HepG2 (cell line): Measurements from ENCODE around the gene SERPINF2. TPM values are rescaled to one million over a fixed set of nuclear protein-coding genes. Genes with fewer than 3 reads are reported as not detected.

Source experiments
- CBX1 ChIP-seq: IDR thresholded peaks from one replicate; pipeline ENCODE4 v1.6.1; 2016; ENCODE audit warnings: antibody characterized with exemption, low read depth
- CCAR2 ChIP-seq: fragments of 200-400 bp; formaldehyde crosslinking; optimal IDR thresholded peaks from 2 replicates; pipeline ENCODE3; 2018; ENCODE audit warnings: low read depth, mild to moderate bottlenecking, low read length, moderate library complexity
- CREBL2 ChIP-seq: sonication (generic); formaldehyde crosslinking; IDR thresholded peaks from 2 replicates; pipeline ENCODE4 v1.8.1; 2023; ENCODE audit warnings: missing genetic modification reagents, mild to moderate bottlenecking, borderline replicate concordance
- EHMT2 ChIP-seq: fragments of 200-600 bp; sonication (generic); IDR thresholded peaks from 2 replicates; pipeline ENCODE4 v1.7.0; 2017; ENCODE audit warnings: antibody characterized with exemption, low read depth, low read length, borderline replicate concordance
- FIP1L1 ChIP-seq: fragments of 200-400 bp; formaldehyde crosslinking; IDR thresholded peaks from 2 replicates; pipeline ENCODE4 v1.6.1; 2018; ENCODE audit warnings: low read depth, mild to moderate bottlenecking, low read length, moderate library complexity, borderline replicate concordance; ENCODE audit not compliant: insufficient read depth
- GLI4 ChIP-seq: sonication (generic); formaldehyde crosslinking; IDR thresholded peaks from 2 replicates; pipeline ENCODE4 v1.5.1; 2020; ENCODE audit warnings: missing genetic modification reagents, mild to moderate bottlenecking, moderate library complexity, borderline replicate concordance
- HDAC1 ChIP-seq: sonication (generic); formaldehyde crosslinking; IDR thresholded peaks from 2 replicates; pipeline ENCODE4 v1.5.1; 2020; ENCODE audit warnings: mild to moderate bottlenecking, missing genetic modification reagents
- KLF15 ChIP-seq: sonication (generic); formaldehyde crosslinking; IDR thresholded peaks from 2 replicates; pipeline ENCODE4 v1.8.1; 2023; ENCODE audit warnings: borderline replicate concordance, mild to moderate bottlenecking, inconsistent platforms, missing genetic modification reagents, mixed read lengths
- MTA3 ChIP-seq: sonication (generic); formaldehyde crosslinking; IDR thresholded peaks from 2 replicates; pipeline ENCODE4 v1.4.0; 2020; ENCODE audit warnings: missing genetic modification reagents
- PHF21A ChIP-seq: sonication (generic); formaldehyde crosslinking; IDR thresholded peaks from 2 replicates; pipeline ENCODE4 v1.5.0; 2020; ENCODE audit warnings: mild to moderate bottlenecking, missing genetic modification reagents
- SP140L ChIP-seq: sonication (generic); formaldehyde crosslinking; IDR thresholded peaks from 2 replicates; pipeline ENCODE4 v1.4.0; 2020; ENCODE audit warnings: missing genetic modification reagents, borderline replicate concordance
- ZBTB39 ChIP-seq: sonication (generic); formaldehyde crosslinking; IDR thresholded peaks from 2 replicates; pipeline ENCODE4 v1.5.0; 2020; ENCODE audit warnings: missing genetic modification reagents
- ZKSCAN8 ChIP-seq: IDR thresholded peaks from 2 replicates; pipeline ENCODE4 v1.6.1; 2016; ENCODE audit warnings: borderline replicate concordance, missing genetic modification reagents, missing compliant biosample characterization
- ZNF138 ChIP-seq: sonication (generic); formaldehyde crosslinking; IDR thresholded peaks from 2 replicates; pipeline ENCODE4 v1.5.0; 2020; ENCODE audit warnings: mild to moderate bottlenecking, low read depth, missing genetic modification reagents
- ZNF160 ChIP-seq: sonication (generic); formaldehyde crosslinking; IDR thresholded peaks from 2 replicates; pipeline ENCODE4 v1.8.0; 2022; ENCODE audit warnings: mild to moderate bottlenecking, inconsistent platforms, missing genetic modification reagents
- ZNF367 ChIP-seq: sonication (generic); formaldehyde crosslinking; IDR thresholded peaks from 2 replicates; pipeline ENCODE4 v1.4.0; 2020; ENCODE audit warnings: missing genetic modification reagents, borderline replicate concordance
- ZNF562 ChIP-seq: sonication (generic); formaldehyde crosslinking; IDR thresholded peaks from 2 replicates; pipeline ENCODE4 v1.8.0; 2022; ENCODE audit warnings: missing genetic modification reagents, borderline replicate concordance
- ZNF709 ChIP-seq: sonication (generic); formaldehyde crosslinking; IDR thresholded peaks from 2 replicates; pipeline ENCODE4 v1.5.0; 2020; ENCODE audit warnings: mild to moderate bottlenecking, missing genetic modification reagents
- polyA plus RNA-seq, 8 experiments: library from polyadenylated mRNA; depleted of rRNA in 3 of 8; stranded (reverse) in 7 of 8; unstranded in 1 of 8; fragments of >200 nt; fragmentation: Illumina TruSeq in 4 of 8; extraction: Trizol in 4 of 8; gene quantifications; 2 replicates each; pipeline versions ENCODE4 v1.2.1 to v1.2.3, GENCODE V29; 2011 to 2016; ENCODE audit warnings: low read depth in 4 of 8, missing spikeins in 1 of 8, mixed read lengths in 1 of 8; ENCODE audit not compliant: insufficient read depth in 1 of 8
- total RNA-seq, 5 experiments: library from RNA; depleted of rRNA; stranded (reverse); fragments of >200 nt; fragmentation: Illumina TruSeq; extraction: Trizol; gene quantifications; 2 replicates each; pipeline ENCODE4 v1.2.3, GENCODE V29; 2016; ENCODE audit warnings: low read depth in 1 of 5
- TF ChIP-seq, protein P1 (sequence below), 2 experiments: sonication (generic) in 1 of 2; formaldehyde crosslinking in 1 of 2; IDR thresholded peaks; 2 replicates each; pipeline versions ENCODE4 v1.5.1 to v1.6.1; 2011 to 2020; ENCODE audit warnings: borderline replicate concordance in 1 of 2, low read depth in 1 of 2, low read length in 1 of 2, mild to moderate bottlenecking in 1 of 2, missing genetic modification reagents in 1 of 2, moderate library complexity in 1 of 2
- TF ChIP-seq, protein P2 (sequence below): sonication (generic); formaldehyde crosslinking; IDR thresholded peaks from 2 replicates; pipeline ENCODE4 v1.4.0; 2020; ENCODE audit warnings: missing genetic modification reagents, borderline replicate concordance

The SERPINF2 gene
- total and polyA plus RNA-seq, 2 of the 13 experiments (the other 11 are each of a cell fraction or from before 2014, with no cell fraction given), result 309 to 548 TPM

DNA sequence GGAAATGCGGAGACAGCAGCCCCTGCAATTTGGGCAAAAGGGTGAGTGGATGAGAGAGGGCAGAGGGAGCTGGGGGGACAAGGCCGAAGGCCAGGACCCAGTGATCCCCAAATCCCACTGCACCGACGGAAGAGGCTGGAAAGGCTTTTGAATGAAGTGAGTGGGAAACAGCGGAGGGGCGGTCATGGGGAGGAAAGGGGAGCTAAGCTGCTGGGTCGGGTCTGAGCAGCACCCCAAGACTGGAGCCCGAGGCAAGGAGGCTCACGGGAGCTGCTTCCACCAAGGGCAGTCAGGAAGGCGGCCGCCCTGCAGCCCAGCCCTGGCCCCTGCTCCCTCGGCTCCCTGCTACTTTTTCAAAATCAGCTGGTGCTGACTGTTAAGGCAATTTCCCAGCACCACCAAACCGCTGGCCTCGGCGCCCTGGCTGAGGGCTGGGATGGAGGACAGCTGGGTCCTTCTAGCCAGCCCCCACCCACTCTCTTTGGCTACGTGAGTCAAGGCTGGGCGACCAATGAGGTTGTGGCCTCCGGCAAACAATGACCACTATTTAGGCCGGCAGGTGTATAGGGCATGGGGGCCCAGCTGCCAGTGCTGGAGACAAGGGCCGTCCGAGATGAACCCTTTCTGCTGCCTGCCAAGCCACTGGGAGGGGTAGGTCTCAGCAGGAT lies 19.7 kb downstream of the SERPINF2 start (continued):
- TF ChIP-seq, protein P1, sequence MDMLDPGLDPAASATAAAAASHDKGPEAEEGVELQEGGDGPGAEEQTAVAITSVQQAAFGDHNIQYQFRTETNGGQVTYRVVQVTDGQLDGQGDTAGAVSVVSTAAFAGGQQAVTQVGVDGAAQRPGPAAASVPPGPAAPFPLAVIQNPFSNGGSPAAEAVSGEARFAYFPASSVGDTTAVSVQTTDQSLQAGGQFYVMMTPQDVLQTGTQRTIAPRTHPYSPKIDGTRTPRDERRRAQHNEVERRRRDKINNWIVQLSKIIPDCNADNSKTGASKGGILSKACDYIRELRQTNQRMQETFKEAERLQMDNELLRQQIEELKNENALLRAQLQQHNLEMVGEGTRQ (IDR thresholded peaks at IDR 0.05; ENCODE audit: low read depth, low read length), result no peak
- TF ChIP-seq, protein P1 (CRISPR knock-in tag; IDR thresholded peaks at IDR 0.05; ENCODE audit: borderline replicate concordance), result no peak
- no peak for TF ChIP-seq ZNF160 (CRISPR knock-in tag)
- TF ChIP-seq FIP1L1, result no peak
- TF ChIP-seq SP140L (CRISPR knock-in tag), result no peak
- no peak for TF ChIP-seq ZNF367 (CRISPR knock-in tag)
- no peak for TF ChIP-seq KLF15 (CRISPR knock-in tag)
- TF ChIP-seq PHF21A, result no peak
- TF ChIP-seq CREBL2 (CRISPR knock-in tag), result no peak
- TF ChIP-seq CCAR2, result no peak
- TF ChIP-seq EHMT2, result no peak
- no peak for TF ChIP-seq ZNF138 (CRISPR knock-in tag)
- no peak; the same call in 1 of the 2 replicates for TF ChIP-seq ZBTB39
- no peak for TF ChIP-seq HDAC1
- TF ChIP-seq, protein P2, sequence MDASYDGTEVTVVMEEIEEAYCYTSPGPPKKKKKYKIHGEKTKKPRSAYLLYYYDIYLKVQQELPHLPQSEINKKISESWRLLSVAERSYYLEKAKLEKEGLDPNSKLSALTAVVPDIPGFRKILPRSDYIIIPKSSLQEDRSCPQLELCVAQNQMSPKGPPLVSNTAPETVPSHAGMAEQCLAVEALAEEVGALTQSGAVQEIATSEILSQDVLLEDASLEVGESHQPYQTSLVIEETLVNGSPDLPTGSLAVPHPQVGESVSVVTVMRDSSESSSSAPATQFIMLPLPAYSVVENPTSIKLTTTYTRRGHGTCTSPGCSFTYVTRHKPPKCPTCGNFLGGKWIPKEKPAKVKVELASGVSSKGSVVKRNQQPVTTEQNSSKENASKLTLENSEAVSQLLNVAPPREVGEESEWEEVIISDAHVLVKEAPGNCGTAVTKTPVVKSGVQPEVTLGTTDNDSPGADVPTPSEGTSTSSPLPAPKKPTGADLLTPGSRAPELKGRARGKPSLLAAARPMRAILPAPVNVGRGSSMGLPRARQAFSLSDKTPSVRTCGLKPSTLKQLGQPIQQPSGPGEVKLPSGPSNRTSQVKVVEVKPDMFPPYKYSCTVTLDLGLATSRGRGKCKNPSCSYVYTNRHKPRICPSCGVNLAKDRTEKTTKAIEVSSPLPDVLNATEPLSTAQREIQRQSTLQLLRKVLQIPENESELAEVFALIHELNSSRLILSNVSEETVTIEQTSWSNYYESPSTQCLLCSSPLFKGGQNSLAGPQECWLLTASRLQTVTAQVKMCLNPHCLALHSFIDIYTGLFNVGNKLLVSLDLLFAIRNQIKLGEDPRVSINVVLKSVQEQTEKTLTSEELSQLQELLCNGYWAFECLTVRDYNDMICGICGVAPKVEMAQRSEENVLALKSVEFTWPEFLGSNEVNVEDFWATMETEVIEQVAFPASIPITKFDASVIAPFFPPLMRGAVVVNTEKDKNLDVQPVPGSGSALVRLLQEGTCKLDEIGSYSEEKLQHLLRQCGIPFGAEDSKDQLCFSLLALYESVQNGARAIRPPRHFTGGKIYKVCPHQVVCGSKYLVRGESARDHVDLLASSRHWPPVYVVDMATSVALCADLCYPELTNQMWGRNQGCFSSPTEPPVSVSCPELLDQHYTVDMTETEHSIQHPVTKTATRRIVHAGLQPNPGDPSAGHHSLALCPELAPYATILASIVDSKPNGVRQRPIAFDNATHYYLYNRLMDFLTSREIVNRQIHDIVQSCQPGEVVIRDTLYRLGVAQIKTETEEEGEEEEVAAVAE (CRISPR knock-in tag), result no peak
- TF ChIP-seq GLI4 (CRISPR knock-in tag), result no peak
- TF ChIP-seq MTA3 (CRISPR knock-in tag), result no peak; the same call in 1 of the 2 replicates
- no peak for TF ChIP-seq CBX1
- TF ChIP-seq ZKSCAN8 (CRISPR knock-in tag), result no peak
- no peak for TF ChIP-seq ZNF709 (CRISPR knock-in tag)
- TF ChIP-seq ZNF562 (CRISPR knock-in tag), result no peak
